HL-60/S4 treated with phorbol 12-myristate 13-acetate at 8.2 ng/mL for 4 days and 3 days (cell line): ENCODE measurements around the gene MORC3.
"Not testable (repeated sequence)": the region's sequence is repeated elsewhere in the genome, so short reads cannot be mapped to it uniquely, and the experiment has no call there.

Experiments used
- in situ Hi-C: fragments of 300-500 bp; cut with MboI; formaldehyde crosslinking; loops from 2 replicates; pipeline ENCODE4 v1.15.0; 2022; ENCODE audit warnings: low sequenced_read_pairs

MORC3 gene

GRCh38 chr21:36319767-36320420 lies at the start of gene MORC3:
TSS of gene MORC3 (plus strand) at chr21:36320197. CDS start at chr21:36320265, 68 bp downstream.
- in situ Hi-C loops: no loop called here

DNA sequence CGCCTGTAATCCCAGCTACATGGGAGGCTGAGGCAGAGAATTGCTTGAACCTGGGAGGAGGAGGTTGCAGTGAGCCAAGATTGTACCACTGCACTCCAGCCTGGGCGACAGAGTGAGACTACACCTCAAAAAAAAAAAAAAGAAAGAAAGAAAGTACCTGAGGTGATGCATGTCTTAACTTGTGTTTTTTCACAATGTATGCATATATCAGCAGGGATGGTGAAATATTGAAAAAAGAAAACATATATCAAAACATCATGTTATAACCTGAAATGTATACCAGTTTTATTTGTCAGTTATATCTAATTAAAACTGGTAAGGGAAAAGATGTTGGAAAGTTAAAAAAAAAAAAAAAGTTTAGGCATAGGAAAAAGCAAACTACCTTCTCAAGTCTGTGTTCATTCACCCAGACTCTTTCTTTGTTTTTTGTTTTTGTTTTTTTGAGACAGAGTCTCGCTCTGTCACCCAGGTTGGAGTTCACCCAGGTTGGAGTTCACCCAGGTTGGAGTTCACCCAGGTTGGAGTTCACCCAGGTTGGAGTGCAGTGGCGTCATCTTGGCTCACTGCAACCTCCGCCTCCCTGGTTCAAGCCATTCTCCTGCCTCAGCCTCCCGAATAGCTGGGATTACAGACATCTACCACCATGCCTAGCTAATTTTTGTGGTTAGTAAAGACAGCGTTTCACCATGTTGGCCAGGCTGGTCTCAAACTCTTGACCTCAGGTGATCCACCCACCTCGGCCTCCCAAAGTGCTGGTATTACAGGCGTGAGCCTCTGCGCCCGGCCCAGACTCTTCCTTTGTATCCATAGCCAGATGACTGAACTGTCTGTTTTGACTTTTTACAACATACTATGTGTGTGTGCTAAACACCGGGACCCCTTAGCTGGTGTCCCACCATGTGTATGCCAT lies 49.0 kb upstream of the MORC3 start:
- in situ Hi-C loops: not testable (repeated sequence)

- in situ Hi-C loops: no loop called here
Observed at GRCh38 chr21:36274128-36274527, 45.9 kb upstream of the MORC3 start.

DNA sequence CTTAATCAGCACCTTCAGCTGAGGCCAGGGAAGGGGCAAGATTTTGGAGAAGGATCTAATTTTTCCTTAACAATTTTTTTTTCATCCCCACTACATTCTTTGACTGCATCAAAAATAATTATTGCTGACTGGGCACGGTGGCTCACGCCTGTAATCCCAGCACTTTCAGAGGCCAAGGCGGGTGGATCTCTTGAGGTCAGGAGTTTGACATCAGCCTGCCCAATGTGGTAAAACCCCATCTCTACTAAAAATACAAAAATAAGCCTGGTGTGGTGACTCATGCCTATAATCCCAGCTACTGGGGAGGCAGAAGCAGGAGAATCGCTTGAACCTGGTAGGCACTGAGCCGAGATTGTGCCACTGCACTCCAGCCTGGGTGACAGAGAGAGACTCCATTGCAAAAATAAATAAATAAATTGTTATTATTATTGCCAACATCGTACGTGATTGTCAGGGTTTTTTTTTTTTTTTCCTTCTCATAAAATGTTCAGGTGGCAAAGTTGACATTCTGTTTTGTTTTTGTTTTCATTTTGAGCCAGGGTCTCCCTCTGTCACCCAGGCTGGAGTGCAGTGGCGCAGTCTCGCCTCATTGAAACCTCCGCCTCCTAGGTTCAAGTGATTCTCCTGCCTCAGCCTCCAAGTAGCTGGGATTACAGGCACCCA lies 37.3 kb upstream of the MORC3 start:
- in situ Hi-C loops: loop anchor here (10.0 kb wide), 1 partner anchor 58 kb away; no protein-coding TSS in a partner anchor

DNA sequence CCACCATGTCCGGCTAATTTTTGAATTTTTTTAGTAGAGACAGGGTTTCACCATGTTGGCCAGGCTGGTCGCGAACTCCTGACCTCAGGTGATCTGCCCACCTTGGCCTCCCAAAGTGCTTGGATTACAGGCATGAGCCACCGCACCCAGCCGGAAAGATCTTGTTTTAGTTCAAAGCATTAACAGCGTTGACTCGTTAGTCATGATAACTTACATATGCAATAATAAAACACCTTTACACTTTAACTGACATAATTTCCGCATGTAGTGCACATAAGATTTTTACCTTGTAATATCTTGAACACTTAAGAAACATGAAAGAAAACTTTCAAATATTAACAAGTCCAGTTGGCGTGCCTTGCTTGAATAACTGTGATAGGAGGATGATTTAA lies 36.8 kb upstream of the MORC3 start:
- in situ Hi-C loops: loop anchor here (10.0 kb wide), 1 partner anchor 58 kb away; no protein-coding TSS in a partner anchor

- in situ Hi-C loops: loop anchor here (10.0 kb wide), 1 partner anchor 64 kb away; no protein-coding TSS in a partner anchor
Observed at GRCh38 chr21:36288651-36289243, 31.2 kb upstream of the MORC3 start.

- in situ Hi-C loops: no loop called here
Observed at GRCh38 chr21:36291509-36291908, 28.5 kb upstream of the MORC3 start.

GRCh38 chr21:36297406-36297937 lies 22.5 kb upstream of the MORC3 start:
- in situ Hi-C loops: no loop called here

DNA sequence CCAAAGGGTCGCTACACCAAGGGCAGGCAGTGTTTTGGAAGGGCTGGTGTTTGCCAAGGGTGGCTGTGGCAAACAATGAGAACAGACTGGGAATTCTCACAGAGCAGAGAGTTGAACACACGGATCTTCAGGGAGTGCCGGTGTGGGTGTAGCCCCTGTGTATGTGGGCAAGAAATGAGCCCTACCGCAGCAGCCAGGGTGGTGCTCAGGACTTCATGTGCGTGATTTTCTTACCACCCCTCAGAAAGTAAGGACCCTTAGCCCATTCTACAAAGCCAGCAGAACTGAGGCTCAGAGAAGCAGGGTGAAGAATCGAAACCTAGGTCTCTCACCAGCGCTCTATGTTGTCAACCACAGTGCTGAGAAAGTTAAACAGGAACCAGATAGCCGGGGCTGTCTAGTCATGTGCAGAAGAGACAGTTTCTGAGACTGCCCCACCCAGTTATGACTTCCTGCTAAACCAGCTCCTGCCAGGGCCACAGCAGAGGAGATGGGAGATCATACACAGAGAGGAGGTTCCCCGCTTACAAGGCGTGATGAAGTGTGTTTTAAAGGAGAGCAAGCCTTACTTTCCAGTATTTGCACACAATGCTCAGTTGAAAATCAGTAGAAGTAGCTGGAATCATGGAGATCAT lies 21.9 kb upstream of the MORC3 start:
- in situ Hi-C loops: no loop called here

DNA sequence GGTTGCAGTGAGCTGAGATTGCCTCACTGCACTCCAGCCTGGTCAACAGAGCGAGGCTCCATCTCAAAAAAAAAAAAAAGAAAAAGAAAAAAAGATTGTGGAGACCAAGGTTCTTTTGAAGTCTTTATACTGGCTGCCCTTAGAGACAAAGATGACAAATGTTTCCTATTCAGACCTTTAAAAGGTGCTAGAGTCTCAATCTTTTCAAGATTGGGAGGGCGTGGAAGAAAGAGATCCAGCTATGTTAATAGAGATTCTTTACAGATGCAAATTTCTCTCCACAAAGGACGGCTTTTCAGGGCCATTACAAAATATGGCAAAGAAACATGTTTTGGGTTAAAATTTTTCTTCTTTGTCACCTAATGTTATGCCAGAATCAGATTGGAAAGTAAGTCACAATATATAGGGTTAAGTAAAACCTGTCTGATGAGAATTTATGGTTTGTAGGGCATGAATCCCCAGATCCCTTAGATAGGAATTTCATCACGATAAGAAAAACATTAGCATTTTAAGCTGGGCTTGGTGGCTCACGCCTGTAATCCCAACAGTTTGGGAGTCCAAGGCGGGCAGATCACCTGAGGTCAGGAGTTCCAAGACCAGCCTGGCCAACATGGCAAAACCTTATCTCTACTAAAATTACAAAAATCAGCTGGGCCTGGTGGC lies 13.0 kb upstream of the MORC3 start:
- in situ Hi-C loops: no loop called here

DNA sequence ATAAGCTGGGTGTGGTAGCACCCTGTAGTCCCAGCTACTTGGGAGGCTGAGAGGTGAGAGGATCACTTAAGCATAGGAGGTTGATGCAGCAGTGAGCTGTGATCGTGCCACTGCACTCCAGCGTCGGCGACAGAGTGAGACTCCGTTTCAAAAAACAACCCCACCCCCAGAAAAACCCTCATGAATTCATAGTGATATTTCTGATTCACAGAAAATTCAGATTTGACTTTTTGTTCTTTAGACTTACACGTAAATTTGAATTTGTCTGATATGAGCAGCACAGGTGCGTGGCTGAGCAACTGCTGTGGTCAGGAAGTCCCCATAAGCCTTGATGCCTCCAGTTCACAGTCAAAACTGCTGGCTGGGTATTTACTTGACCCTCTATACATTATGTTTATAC lies 10.0 kb upstream of the MORC3 start:
- in situ Hi-C loops: no loop called here

DNA sequence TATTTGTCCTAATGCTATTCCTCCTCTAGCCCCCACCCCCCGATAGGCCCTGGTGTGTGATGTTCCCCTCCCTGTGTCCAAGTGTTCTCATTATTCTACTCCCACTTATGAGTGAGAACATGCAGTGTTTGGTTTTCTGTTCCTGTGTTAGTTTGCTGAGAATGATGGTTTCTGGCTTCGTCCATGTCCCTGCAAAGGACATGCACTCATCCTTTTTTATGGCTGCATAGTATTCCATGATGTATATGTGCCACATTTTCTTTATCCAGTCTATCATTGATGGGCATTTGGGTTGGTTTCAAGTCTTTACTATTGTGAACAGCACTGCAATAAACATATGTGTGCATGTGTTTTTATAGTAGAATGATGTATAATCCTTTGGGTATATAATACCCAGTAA lies 6.6 kb upstream of the MORC3 start:
- in situ Hi-C loops: not testable (repeated sequence)

- in situ Hi-C loops: not testable (repeated sequence)
Observed at GRCh38 chr21:36316045-36316444, 4.0 kb upstream of the MORC3 start.

- in situ Hi-C loops: no loop called here
Observed at GRCh38 chr21:36316872-36317484, 3.0 kb upstream of the MORC3 start.

DNA sequence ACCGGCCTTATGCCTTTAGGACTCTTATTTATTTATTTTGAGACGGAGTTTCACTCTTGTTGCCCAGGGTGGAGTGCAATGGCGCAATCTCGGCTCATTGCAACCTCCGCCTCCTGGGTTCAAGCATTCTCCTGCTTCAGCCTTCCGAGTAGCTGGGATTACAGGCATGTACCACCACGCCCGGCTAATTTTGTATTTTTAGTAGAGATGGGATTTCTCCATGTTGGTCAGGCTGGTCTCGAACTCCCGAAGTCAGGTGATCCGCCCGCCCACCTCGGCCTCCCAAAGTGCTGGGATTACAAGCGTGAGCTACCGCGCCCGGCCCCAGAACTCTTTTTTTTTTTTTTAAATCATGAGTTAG lies 611 bp upstream of the MORC3 start:
- in situ Hi-C loops: not testable (repeated sequence)

DNA sequence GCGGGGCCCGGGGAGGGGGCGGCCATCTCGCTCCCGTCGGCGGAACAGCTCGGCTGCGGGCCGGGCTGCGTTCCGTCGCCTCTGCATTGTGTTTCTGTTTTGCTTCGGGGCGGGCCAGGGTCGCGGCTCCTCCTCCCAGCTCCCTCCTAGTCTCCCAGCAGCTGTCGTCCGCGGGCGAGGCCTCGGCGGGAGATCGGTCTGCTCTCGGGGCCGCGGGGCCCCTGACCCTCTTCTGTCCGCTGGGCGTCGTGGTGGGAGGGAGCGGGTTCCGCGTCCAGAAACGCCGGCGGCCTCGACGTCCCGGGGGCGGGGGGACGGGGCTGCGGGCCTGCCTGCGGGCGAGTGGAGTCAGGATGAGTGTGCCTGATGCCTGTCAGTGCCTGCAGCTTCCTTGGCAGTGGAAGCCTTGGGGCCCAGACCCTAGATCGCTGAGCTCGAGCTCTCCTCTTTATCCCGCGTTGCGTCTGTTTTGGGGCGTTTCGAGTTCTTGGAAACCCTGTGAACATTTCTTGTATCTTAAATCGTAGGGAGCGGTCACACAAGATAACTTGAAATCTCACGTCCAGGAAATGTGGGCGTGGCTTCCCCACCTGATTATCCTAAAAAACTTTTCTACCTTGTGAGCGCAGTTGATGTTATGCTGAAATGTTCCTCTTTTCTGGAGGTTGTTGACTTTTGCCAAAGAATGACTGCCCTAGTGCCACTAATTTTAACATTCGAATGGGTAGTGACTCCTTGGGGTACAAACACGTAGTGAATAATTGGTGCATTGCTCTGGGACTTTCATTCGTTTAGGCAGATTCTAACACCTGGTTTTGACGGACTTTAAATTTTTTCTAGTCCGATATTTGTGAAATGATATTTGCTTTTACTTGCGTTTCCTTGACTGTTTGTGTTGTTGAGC lies 676 bp downstream of the MORC3 start:
- in situ Hi-C loops: no loop called here

DNA sequence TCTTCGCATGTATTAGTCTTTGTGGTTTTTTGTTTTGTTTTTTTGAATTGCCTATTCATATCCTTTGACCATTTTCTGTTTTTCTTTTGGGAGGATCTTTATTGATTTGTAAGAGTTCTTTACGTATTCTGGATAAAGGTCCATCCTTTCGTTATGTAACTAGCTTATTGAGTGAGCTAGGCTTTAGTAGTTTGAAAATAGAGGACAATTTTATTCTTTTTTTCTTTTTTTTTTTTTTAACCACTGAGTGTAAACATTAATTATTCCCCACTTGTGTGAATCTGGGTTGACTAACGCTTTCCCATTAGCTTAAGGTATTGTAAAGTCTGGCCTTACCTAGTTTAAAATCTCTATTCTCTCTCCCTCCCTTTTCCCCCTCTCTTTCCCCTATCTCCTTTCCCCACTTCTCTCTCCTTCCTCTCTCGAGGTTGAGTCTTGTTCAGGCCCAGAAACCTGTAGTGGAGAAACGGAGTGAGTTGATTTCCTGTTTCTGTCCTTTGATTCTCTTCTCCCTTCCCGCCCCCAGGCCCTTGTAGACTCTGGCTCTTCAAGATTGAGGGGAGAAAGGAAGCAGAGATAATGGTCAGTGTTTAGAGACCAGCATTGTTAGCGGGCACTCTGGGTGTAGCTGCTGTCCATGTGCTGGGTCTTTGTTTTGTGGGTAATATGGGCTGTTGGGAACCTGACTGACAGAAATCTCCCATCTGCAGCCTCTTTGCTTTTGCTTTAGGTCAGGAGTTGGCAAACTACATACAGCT lies 1.5 kb downstream of the MORC3 start:
- in situ Hi-C loops: no loop called here

DNA sequence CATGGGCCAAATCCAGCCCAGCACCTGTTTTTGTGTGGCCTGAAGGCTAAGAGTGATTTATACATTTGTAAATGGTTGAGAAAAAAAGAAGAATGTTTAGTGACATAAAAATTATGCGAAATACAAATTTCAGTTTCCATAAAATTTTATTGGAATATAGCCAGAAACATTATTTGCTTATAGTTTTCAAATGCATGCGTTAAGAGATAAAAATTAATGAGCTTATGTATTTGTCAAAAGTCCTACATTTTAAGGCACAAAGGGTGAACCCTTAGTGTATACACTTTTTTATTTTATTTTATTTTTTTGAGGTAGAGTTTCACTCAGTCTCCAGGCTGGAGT lies 2.1 kb downstream of the MORC3 start:
- in situ Hi-C loops: no loop called here
